ENCODE data around the gene SCMH1.
"Not testable (repeated sequence)": the region's sequence is repeated elsewhere in the genome, so short reads cannot be mapped to it uniquely, and the experiment has no call there.

The SCMH1 gene

GRCh38 chr1:41217441-41217840, 24.7 kb downstream of the SCMH1 start:
- H3K4me1 ChIP-seq (ENCODE audit: control insufficient read depth, insufficient read depth, low read length): no peaks in the 10 kb centered on the region
- H3K9me3 ChIP-seq (ENCODE audit: control insufficient read depth in 2 of 2, low read length in 2 of 2): peaks cover 0 to 6% of the 10 kb centered on the region in 2 donors
- no peak overlapping the region for H3K27ac ChIP-seq (ENCODE audit: low read length)
- no peak overlapping the region for H3K9ac ChIP-seq (ENCODE audit: low read length in 2 of 2)
- no peak overlapping the region for H3K4me3 ChIP-seq (ENCODE audit: low read length in 2 of 2)
- no peaks in the 10 kb centered on the region for H3K36me3 ChIP-seq (ENCODE audit: control insufficient read depth in 2 of 2, insufficient read depth in 2 of 2, low read length in 2 of 2)
- no peaks in the 10 kb centered on the region for H3K27me3 ChIP-seq (ENCODE audit: control insufficient read depth in 1 of 2, insufficient read depth in 2 of 2, low read length in 2 of 2)

- no peak overlapping the region for H3K27ac ChIP-seq (ENCODE audit: low read length)
- no peaks in the 10 kb centered on the region for H3K4me1 ChIP-seq (ENCODE audit: control insufficient read depth, insufficient read depth, low read length)
- no peaks in the 10 kb centered on the region for H3K27me3 ChIP-seq (ENCODE audit: control insufficient read depth in 1 of 2, insufficient read depth in 2 of 2, low read length in 2 of 2)
- peaks cover 0 to 6% of the 10 kb centered on the region in 2 donors for H3K9me3 ChIP-seq (ENCODE audit: control insufficient read depth in 2 of 2, low read length in 2 of 2)
- no peak overlapping the region for H3K9ac ChIP-seq (ENCODE audit: low read length in 2 of 2)
- no peak overlapping the region for H3K4me3 ChIP-seq (ENCODE audit: low read length in 2 of 2)
- H3K36me3 ChIP-seq (ENCODE audit: control insufficient read depth in 2 of 2, insufficient read depth in 2 of 2, low read length in 2 of 2): no peaks in the 10 kb centered on the region
Observed at GRCh38 chr1:41215623-41216022, 26.5 kb downstream of the SCMH1 start.

GRCh38 chr1:41213341-41213740, 28.8 kb downstream of the SCMH1 start:
- Histone ChIP-seq H3K27ac (ENCODE audit: low read length) (no peak overlapping the region), H3K27me3 (ENCODE audit: control insufficient read depth in 1 of 2, insufficient read depth in 2 of 2, low read length in 2 of 2) (no peaks in the 10 kb centered on the region), H3K36me3 (ENCODE audit: control insufficient read depth in 2 of 2, insufficient read depth in 2 of 2, low read length in 2 of 2) (no peaks in the 10 kb centered on the region), H3K9me3 (ENCODE audit: control insufficient read depth in 2 of 2, low read length in 2 of 2) (no peaks in the 10 kb centered on the region), H3K4me3 (ENCODE audit: low read length in 2 of 2) (no peak overlapping the region), H3K9ac (ENCODE audit: low read length in 2 of 2) (no peak overlapping the region), H3K4me1 (ENCODE audit: control insufficient read depth, insufficient read depth, low read length) (no peaks in the 10 kb centered on the region)

- not testable (repeated sequence) for H3K4me3 ChIP-seq (ENCODE audit: low read length in 2 of 2); H3K27ac ChIP-seq (ENCODE audit: low read length); H3K27me3 ChIP-seq (ENCODE audit: control insufficient read depth in 1 of 2, insufficient read depth in 2 of 2, low read length in 2 of 2); H3K36me3 ChIP-seq (ENCODE audit: control insufficient read depth in 2 of 2, insufficient read depth in 2 of 2, low read length in 2 of 2); H3K9me3 ChIP-seq (ENCODE audit: control insufficient read depth in 2 of 2, low read length in 2 of 2); H3K4me1 ChIP-seq (ENCODE audit: control insufficient read depth, insufficient read depth, low read length); H3K9ac ChIP-seq (ENCODE audit: low read length in 2 of 2)
Observed at GRCh38 chr1:41211608-41212007, 30.5 kb downstream of the SCMH1 start.

- H3K9me3 ChIP-seq (ENCODE audit: control insufficient read depth in 2 of 2, low read length in 2 of 2); H3K27me3 ChIP-seq (ENCODE audit: control insufficient read depth in 1 of 2, insufficient read depth in 2 of 2, low read length in 2 of 2); H3K4me1 ChIP-seq (ENCODE audit: control insufficient read depth, insufficient read depth, low read length); H3K36me3 ChIP-seq (ENCODE audit: control insufficient read depth in 2 of 2, insufficient read depth in 2 of 2, low read length in 2 of 2); H3K9ac ChIP-seq (ENCODE audit: low read length in 2 of 2); H3K27ac ChIP-seq (ENCODE audit: low read length); H3K4me3 ChIP-seq (ENCODE audit: low read length in 2 of 2): not testable (repeated sequence)
Observed at GRCh38 chr1:41207053-41207452, 35.1 kb downstream of the SCMH1 start.

DNA sequence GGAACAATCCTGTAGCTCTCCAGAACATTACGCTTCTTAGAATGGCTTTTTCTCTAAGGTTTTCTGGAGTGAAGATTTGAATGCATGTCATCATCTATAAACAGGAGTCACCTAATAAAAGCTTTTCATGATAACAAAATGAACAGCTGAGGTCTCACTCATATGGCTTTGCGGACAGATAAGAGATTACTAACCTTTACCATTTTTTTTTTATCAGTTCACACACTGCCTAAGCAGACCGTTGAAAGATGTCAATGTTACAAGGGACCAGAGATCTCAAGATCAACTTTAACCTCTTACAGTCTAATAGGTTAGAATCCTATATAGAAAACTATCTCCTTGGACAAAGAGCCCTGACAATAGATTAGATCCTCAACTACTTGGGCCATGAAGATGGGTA, 41.4 kb downstream of the SCMH1 start:
- Histone ChIP-seq H3K9ac (ENCODE audit: low read length in 2 of 2) (no peak overlapping the region), H3K4me3 (ENCODE audit: low read length in 2 of 2) (no peak overlapping the region), H3K9me3 (ENCODE audit: control insufficient read depth in 2 of 2, low read length in 2 of 2) (no peaks in the 10 kb centered on the region), H3K27ac (ENCODE audit: low read length) (no peak overlapping the region), H3K4me1 (ENCODE audit: control insufficient read depth, insufficient read depth, low read length) (no peaks in the 10 kb centered on the region), H3K36me3 (ENCODE audit: control insufficient read depth in 2 of 2, insufficient read depth in 2 of 2, low read length in 2 of 2) (no peaks in the 10 kb centered on the region), H3K27me3 (ENCODE audit: control insufficient read depth in 1 of 2, insufficient read depth in 2 of 2, low read length in 2 of 2) (no peaks in the 10 kb centered on the region)

DNA sequence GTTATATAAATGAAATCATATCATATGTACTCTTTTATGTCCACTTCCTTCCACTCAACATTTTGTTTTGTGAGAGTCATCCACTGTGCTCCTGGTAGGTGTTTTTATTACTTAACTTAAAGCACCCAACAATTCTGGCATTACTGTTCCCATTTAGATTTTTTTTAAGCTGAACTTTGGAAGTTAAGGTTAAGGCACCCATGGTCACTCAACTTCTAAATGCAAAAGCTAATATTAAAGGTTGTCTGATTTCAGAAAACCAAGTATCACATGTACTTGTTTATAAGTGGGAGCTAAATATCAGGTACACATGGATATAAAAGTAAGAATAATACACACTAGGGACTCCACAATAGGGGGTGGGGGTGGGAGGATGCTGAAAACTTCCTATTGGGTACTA, 42.7 kb downstream of the SCMH1 start:
- Histone ChIP-seq H3K27me3 (ENCODE audit: control insufficient read depth in 1 of 2, insufficient read depth in 2 of 2, low read length in 2 of 2) (no peaks in the 10 kb centered on the region), H3K4me1 (ENCODE audit: control insufficient read depth, insufficient read depth, low read length) (no peaks in the 10 kb centered on the region), H3K9ac (ENCODE audit: low read length in 2 of 2) (no peak overlapping the region), H3K36me3 (ENCODE audit: control insufficient read depth in 2 of 2, insufficient read depth in 2 of 2, low read length in 2 of 2) (no peaks in the 10 kb centered on the region), H3K27ac (ENCODE audit: low read length) (no peak overlapping the region), H3K9me3 (ENCODE audit: control insufficient read depth in 2 of 2, low read length in 2 of 2) (no peaks in the 10 kb centered on the region), H3K4me3 (ENCODE audit: low read length in 2 of 2) (no peak overlapping the region)

GRCh38 chr1:41192456-41193178, 49.5 kb downstream of the SCMH1 start:
- Histone ChIP-seq H3K27ac (ENCODE audit: low read length) (no peak overlapping the region), H3K36me3 (ENCODE audit: control insufficient read depth in 2 of 2, insufficient read depth in 2 of 2, low read length in 2 of 2) (no peaks in the 10 kb centered on the region), H3K4me3 (ENCODE audit: low read length in 2 of 2) (no peak overlapping the region), H3K27me3 (ENCODE audit: control insufficient read depth in 1 of 2, insufficient read depth in 2 of 2, low read length in 2 of 2) (no peaks in the 10 kb centered on the region), H3K9me3 (ENCODE audit: control insufficient read depth in 2 of 2, low read length in 2 of 2) (no peaks in the 10 kb centered on the region), H3K4me1 (ENCODE audit: control insufficient read depth, insufficient read depth, low read length) (no peaks in the 10 kb centered on the region), H3K9ac (ENCODE audit: low read length in 2 of 2) (no peak overlapping the region)

DNA sequence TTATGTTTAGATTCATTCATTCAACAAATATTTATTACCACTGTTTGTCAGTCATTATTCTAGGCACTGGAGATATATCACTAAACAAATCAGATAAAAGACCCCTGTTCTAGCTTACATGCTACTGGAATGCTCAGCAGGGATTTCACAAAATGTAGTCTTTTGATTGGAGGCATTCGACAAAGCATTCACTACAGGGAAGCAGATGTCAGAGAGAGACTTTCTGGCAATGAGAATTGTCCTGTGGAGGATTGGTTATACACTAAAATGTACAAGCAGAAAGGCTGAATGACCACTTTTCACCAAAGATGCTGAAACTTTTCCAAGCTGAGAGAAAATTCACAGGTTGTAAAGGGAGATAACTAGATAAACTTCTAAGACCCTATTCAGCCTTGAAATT, 57.7 kb downstream of the SCMH1 start:
- Histone ChIP-seq H3K27ac (ENCODE audit: low read length) (no peak overlapping the region), H3K9ac (ENCODE audit: low read length in 2 of 2) (no peak overlapping the region), H3K9me3 (ENCODE audit: control insufficient read depth in 2 of 2, low read length in 2 of 2) (no peaks in the 10 kb centered on the region), H3K27me3 (ENCODE audit: control insufficient read depth in 1 of 2, insufficient read depth in 2 of 2, low read length in 2 of 2) (no peaks in the 10 kb centered on the region), H3K36me3 (ENCODE audit: control insufficient read depth in 2 of 2, insufficient read depth in 2 of 2, low read length in 2 of 2) (peaks cover 0 to 8% of the 10 kb centered on the region in 2 donors), H3K4me1 (ENCODE audit: control insufficient read depth, insufficient read depth, low read length) (no peaks in the 10 kb centered on the region), H3K4me3 (ENCODE audit: low read length in 2 of 2) (no peak overlapping the region)

GRCh38 chr1:41178230-41178629, 63.9 kb downstream of the SCMH1 start:
- not testable (repeated sequence) for H3K9ac ChIP-seq (ENCODE audit: low read length in 2 of 2); H3K9me3 ChIP-seq (ENCODE audit: control insufficient read depth in 2 of 2, low read length in 2 of 2); H3K4me1 ChIP-seq (ENCODE audit: control insufficient read depth, insufficient read depth, low read length); H3K36me3 ChIP-seq (ENCODE audit: control insufficient read depth in 2 of 2, insufficient read depth in 2 of 2, low read length in 2 of 2); H3K4me3 ChIP-seq (ENCODE audit: low read length in 2 of 2); H3K27ac ChIP-seq (ENCODE audit: low read length); H3K27me3 ChIP-seq (ENCODE audit: control insufficient read depth in 1 of 2, insufficient read depth in 2 of 2, low read length in 2 of 2)

GRCh38 chr1:41175546-41175945, 66.6 kb downstream of the SCMH1 start:
- H3K4me1 ChIP-seq (ENCODE audit: control insufficient read depth, insufficient read depth, low read length): no peaks in the 10 kb centered on the region
- H3K9ac ChIP-seq (ENCODE audit: low read length in 2 of 2): no peak overlapping the region
- H3K27ac ChIP-seq (ENCODE audit: low read length): no peak overlapping the region
- no peaks in the 10 kb centered on the region for H3K36me3 ChIP-seq (ENCODE audit: control insufficient read depth in 2 of 2, insufficient read depth in 2 of 2, low read length in 2 of 2)
- no peak overlapping the region for H3K4me3 ChIP-seq (ENCODE audit: low read length in 2 of 2)
- no peaks in the 10 kb centered on the region for H3K27me3 ChIP-seq (ENCODE audit: control insufficient read depth in 1 of 2, insufficient read depth in 2 of 2, low read length in 2 of 2)
- no peaks in the 10 kb centered on the region for H3K9me3 ChIP-seq (ENCODE audit: control insufficient read depth in 2 of 2, low read length in 2 of 2)

All from stomach smooth muscle (tissue), 2 donors.